Embryonic facial prominence (tissue), 1 donor: Measurements from ENCODE around the gene TXNRD2.

Experiments
- DNase-seq: peaks from one replicate; pipeline ENCODE4 v3.0.0-alpha.2; 2016; ENCODE audit errors: extremely low spot score

The TXNRD2 gene

GRCh38 chr22:19825904-19826618 lies 115.6 kb downstream of the TXNRD2 start:
- no peak for DNase-seq
